ENCODE measurements around the gene NOP9. TPM values are rescaled to one million over a fixed set of nuclear protein-coding genes. Genes with fewer than 3 reads are reported as not detected.

NOP9 gene
- total RNA-seq, 1 experiment from 2014 or later, result 29.8 TPM

DNA sequence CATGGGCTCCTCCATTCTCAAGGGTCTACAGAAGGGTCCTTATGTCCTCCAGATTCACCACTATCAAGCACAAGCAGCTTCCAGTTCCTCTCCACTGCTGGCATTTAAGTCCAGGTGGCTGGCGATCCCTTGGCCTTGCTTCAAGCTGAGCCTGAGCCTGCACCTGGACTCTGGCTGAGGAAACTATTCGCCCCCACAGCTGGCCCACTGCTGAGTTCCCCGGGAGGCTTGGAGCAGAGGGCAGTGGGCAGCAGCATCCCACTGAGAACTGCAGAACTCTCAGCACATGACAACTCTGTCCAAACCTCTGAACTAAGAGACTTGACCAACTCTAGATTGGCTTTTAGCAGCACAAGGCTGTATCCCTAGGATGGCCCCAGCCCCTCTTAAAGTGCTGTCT is 16.9 kb upstream of the NOP9 start:
- H3K4me3 Mint-ChIP-seq (ENCODE audit: unreplicated experiment), result no peak overlapping the region
- peaks cover 42% of the 10 kb centered on the region for H3K4me1 Mint-ChIP-seq (ENCODE audit: insufficient read depth, unreplicated experiment)
- H3K27me3 Mint-ChIP-seq (ENCODE audit: insufficient read depth, unreplicated experiment), result no peaks in the 10 kb centered on the region
- BruUV-seq (replicated peaks), result no TSS peak
- peaks cover 7% of the 10 kb centered on the region for H3K9me3 Mint-ChIP-seq (ENCODE audit: unreplicated experiment)
- ChIA-PET CTCF (interaction anchor here (0.8 to 7.7 kb wide), 6 partner anchors 9 to 40 kb away, joined by 3 to 131 read pairs (median 13); partner anchors contain the start of genes CIDEB, DHRS1, NOP9 and RABGGTA), POLR2A (interaction anchor here (0.5 to 9.2 kb wide), 9 partner anchors 9 to 142 kb away, joined by 3 to 115 read pairs (median 6); partner anchors contain the start of genes CIDEB, DHRS1, NOP9 and RABGGTA)
- H3K36me3 Mint-ChIP-seq (ENCODE audit: insufficient read depth, unreplicated experiment), result no peaks in the 10 kb centered on the region
- TF ChIP-seq, protein P1, sequence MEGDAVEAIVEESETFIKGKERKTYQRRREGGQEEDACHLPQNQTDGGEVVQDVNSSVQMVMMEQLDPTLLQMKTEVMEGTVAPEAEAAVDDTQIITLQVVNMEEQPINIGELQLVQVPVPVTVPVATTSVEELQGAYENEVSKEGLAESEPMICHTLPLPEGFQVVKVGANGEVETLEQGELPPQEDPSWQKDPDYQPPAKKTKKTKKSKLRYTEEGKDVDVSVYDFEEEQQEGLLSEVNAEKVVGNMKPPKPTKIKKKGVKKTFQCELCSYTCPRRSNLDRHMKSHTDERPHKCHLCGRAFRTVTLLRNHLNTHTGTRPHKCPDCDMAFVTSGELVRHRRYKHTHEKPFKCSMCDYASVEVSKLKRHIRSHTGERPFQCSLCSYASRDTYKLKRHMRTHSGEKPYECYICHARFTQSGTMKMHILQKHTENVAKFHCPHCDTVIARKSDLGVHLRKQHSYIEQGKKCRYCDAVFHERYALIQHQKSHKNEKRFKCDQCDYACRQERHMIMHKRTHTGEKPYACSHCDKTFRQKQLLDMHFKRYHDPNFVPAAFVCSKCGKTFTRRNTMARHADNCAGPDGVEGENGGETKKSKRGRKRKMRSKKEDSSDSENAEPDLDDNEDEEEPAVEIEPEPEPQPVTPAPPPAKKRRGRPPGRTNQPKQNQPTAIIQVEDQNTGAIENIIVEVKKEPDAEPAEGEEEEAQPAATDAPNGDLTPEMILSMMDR (IDR thresholded peaks at IDR 0.05; ENCODE audit: unreplicated experiment), result no peak
- intact Hi-C loops (cut with micrococcal nuclease), result no loop called here
- no peak overlapping the region for H3K27ac Mint-ChIP-seq (ENCODE audit: low read depth, unreplicated experiment)
- DNase-seq (ENCODE audit: unreplicated experiment), result no peak

DNA sequence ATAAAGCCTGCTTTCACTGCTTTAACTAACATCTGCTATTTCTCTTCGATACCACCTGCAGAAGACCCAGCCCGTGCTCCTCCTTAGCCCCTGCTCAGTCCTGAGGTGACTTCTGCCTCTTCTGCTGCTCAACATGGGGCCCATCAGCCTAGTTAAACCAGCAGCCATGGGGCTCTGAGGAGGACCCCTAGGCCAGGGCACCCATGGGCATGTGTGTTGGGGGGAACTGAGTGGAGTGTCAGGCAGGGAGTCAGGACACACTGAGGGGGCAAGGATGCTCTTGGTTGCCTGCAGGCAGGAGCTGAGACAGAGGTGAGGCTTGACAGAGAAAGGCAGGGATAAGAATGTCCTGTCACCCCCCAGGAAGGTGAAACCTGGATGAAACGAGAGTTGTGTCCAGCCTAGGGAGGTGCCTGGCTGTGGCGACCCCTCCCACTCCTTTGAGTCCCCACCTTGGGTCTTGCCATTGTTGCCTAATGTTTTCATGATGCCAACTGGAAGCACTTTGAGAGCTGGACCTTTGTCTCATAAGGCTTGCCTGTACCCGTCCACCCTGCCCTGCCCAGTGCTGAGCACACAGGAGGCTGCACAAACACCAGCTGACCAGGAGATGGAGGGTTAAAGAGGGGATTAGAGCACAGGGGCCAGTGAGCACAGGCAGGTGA is 15.7 kb upstream of the NOP9 start:
- Mint-ChIP-seq H3K4me3 (ENCODE audit: unreplicated experiment) (no peak overlapping the region), H3K36me3 (ENCODE audit: insufficient read depth, unreplicated experiment) (peaks cover 2% of the 10 kb centered on the region), H3K27me3 (ENCODE audit: insufficient read depth, unreplicated experiment) (no peaks in the 10 kb centered on the region), H3K27ac (ENCODE audit: low read depth, unreplicated experiment) (no peak overlapping the region), H3K9me3 (ENCODE audit: unreplicated experiment) (no peaks in the 10 kb centered on the region), H3K4me1 (ENCODE audit: insufficient read depth, unreplicated experiment) (peaks cover 34% of the 10 kb centered on the region)
- TF ChIP-seq, protein P1 (IDR thresholded peaks at IDR 0.05; ENCODE audit: unreplicated experiment), result no peak
- intact Hi-C loops (cut with micrococcal nuclease), result no loop called here
- no TSS peak for BruUV-seq (replicated peaks)
- ChIA-PET CTCF (interaction anchor here (0.6 to 7.7 kb wide), 11 partner anchors 9 to 721 kb away, joined by 3 to 131 read pairs (median 10); partner anchors contain the start of genes CIDEB, DHRS1, NOP9 and RABGGTA), POLR2A (interaction anchor here (0.6 to 9.2 kb wide), 12 partner anchors 8 to 143 kb away, joined by 3 to 115 read pairs (median 6); partner anchors contain the start of genes CHMP4A, DHRS1, LTB4R2 and NOP9)
- no peak for DNase-seq (ENCODE audit: unreplicated experiment)

DNA sequence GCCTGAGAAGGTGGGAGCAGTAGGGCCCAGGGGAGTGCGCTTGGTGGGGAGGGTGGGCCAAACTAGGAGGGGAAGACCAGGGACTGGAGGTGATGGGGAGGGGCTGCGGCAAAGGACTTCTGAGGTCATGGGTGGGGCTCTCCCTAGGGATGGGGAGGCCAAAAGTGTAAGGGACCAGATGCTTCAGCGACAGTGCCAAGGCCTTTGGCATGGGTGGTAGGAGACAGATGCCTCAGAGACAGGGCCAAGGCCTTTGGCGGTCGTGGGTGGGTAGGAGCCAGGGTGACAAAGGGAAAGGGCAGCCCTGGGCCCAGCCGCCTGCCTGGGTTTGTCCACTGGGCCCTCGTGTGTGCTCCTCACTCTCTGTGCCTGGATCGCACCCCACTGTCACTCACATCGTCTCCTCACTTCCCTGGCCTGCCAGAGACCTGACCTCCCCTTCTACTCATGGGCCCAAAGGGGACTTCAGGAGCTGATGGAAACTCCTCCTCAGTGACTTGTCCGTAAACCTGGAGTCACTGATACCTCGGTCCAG is 15.1 kb upstream of the NOP9 start:
- intact Hi-C loops (cut with micrococcal nuclease), result no loop called here
- no peak for DNase-seq (ENCODE audit: unreplicated experiment)
- no peak overlapping the region for H3K4me3 Mint-ChIP-seq (ENCODE audit: unreplicated experiment)
- H3K27ac Mint-ChIP-seq (ENCODE audit: low read depth, unreplicated experiment), result no peak overlapping the region
- POLR2A ChIA-PET, result interaction anchor here (0.6 to 9.2 kb wide), 10 partner anchors 7 to 144 kb away, joined by 3 to 115 read pairs (median 10); partner anchors contain the start of genes CHMP4A, DHRS1, LTB4R2 and NOP9
- CTCF ChIA-PET, result interaction anchor here (0.9 to 7.7 kb wide), 9 partner anchors 9 to 722 kb away, joined by 3 to 131 read pairs (median 10); partner anchors contain the start of genes CIDEB, DHRS1, NOP9 and RABGGTA
- no TSS peak for BruUV-seq (replicated peaks)
- peaks cover 27% of the 10 kb centered on the region for H3K4me1 Mint-ChIP-seq (ENCODE audit: insufficient read depth, unreplicated experiment)
- no peaks in the 10 kb centered on the region for H3K27me3 Mint-ChIP-seq (ENCODE audit: insufficient read depth, unreplicated experiment)
- H3K9me3 Mint-ChIP-seq (ENCODE audit: unreplicated experiment), result no peaks in the 10 kb centered on the region
- TF ChIP-seq, protein P1 (IDR thresholded peaks at IDR 0.05; ENCODE audit: unreplicated experiment), result no peak
- H3K36me3 Mint-ChIP-seq (ENCODE audit: insufficient read depth, unreplicated experiment), result peaks cover 4% of the 10 kb centered on the region

DNA sequence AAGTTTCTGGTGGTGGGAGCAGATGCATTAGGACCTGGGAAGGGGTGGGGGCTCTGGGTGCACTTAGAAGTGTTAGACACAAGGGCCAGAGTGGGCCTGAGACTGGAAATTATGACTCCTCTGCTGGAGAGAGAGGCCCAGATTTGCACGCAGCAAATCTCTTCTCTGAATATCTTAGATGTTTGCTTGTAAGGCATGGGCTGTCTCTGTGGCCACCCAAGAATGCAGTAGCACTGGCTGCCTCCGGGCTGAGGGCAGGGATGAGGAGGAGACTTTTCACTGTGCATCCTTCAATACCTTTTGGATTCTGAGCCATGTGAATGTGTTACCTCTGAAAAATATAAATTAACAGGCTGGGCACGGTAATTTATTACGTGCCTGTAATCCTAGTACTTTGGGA is 14.3 kb upstream of the NOP9 start:
- Mint-ChIP-seq H3K9me3 (ENCODE audit: unreplicated experiment) (no peaks in the 10 kb centered on the region), H3K4me3 (ENCODE audit: unreplicated experiment) (no peak overlapping the region), H3K27me3 (ENCODE audit: insufficient read depth, unreplicated experiment) (no peaks in the 10 kb centered on the region), H3K4me1 (ENCODE audit: insufficient read depth, unreplicated experiment) (peaks cover 24% of the 10 kb centered on the region), H3K36me3 (ENCODE audit: insufficient read depth, unreplicated experiment) (peaks cover 4% of the 10 kb centered on the region), H3K27ac (ENCODE audit: low read depth, unreplicated experiment) (no peak overlapping the region)
- POLR2A ChIA-PET, result interaction anchor here (1.6 to 9.2 kb wide), 3 partner anchors 12 to 14 kb away, joined by 6 to 115 read pairs (median 13); partner anchors contain the start of genes DHRS1, NOP9 and RABGGTA
- no peak for DNase-seq (ENCODE audit: unreplicated experiment)
- intact Hi-C loops (cut with micrococcal nuclease), result no loop called here
- BruUV-seq (replicated peaks), result no TSS peak
- TF ChIP-seq, protein P1 (IDR thresholded peaks at IDR 0.05; ENCODE audit: unreplicated experiment), result no peak
- CTCF ChIA-PET, result interaction anchor here (1.5 to 7.7 kb wide), 5 partner anchors 11 to 43 kb away, joined by 3 to 131 read pairs (median 19); partner anchors contain the start of genes CIDEB, DHRS1, NOP9 and TINF2
